Endodermal cell (in vitro differentiated cells): Measurements from ENCODE around the gene URB1. TPM values are rescaled to one million over a fixed set of nuclear protein-coding genes. Genes with fewer than 3 reads are reported as not detected.

Experiments used
- DNase-seq: peaks from one replicate; pipeline ENCODE4 v3.0.0-alpha.2; 2017
- H3K27ac ChIP-seq: 2 replicates; pipeline ENCODE4 v1.5.1; 2013; ENCODE audit warnings: mild to moderate bottlenecking, low read depth, low read length, moderate library complexity
- H3K27me3 ChIP-seq: 2 replicates; pipeline ENCODE4 v1.6.1; 2013; ENCODE audit warnings: mild to moderate bottlenecking, low read length, moderate library complexity; ENCODE audit not compliant: insufficient read depth, control insufficient read depth, poor library complexity, severe bottlenecking
- H3K36me3 ChIP-seq: 2 replicates; pipeline ENCODE4 v1.7.0; 2013; ENCODE audit warnings: mild to moderate bottlenecking, low read length, moderate library complexity; ENCODE audit not compliant: control insufficient read depth, insufficient read depth
- H3K4me1 ChIP-seq: one replicate; pipeline ENCODE4 v1.7.0; 2013; ENCODE audit warnings: low read length; ENCODE audit not compliant: control insufficient read depth, insufficient read depth
- H3K4me3 ChIP-seq: 2 replicates; pipeline ENCODE4 v1.5.1; 2013; ENCODE audit warnings: mild to moderate bottlenecking, low read length, moderate library complexity
- H3K9ac ChIP-seq: 2 replicates; pipeline ENCODE4 v1.6.1; 2013; ENCODE audit warnings: mild to moderate bottlenecking, low read length, moderate library complexity; ENCODE audit not compliant: poor library complexity, severe bottlenecking; ENCODE audit errors: extremely low read depth
- H3K9me3 ChIP-seq: 2 replicates; pipeline ENCODE4 v1.6.1; 2013; ENCODE audit warnings: mild to moderate bottlenecking, low read length, moderate library complexity; ENCODE audit not compliant: control insufficient read depth
- H3K27ac Mint-ChIP-seq: 2 replicates; pipeline ENCODE4 v1.8.0; 2020; ENCODE audit warnings: mixed read lengths
- H3K27me3 Mint-ChIP-seq: 2 replicates; pipeline ENCODE4 v1.8.0; 2021; ENCODE audit warnings: mild to moderate bottlenecking, mixed read lengths; ENCODE audit not compliant: insufficient read depth
- H3K36me3 Mint-ChIP-seq: 2 replicates; pipeline ENCODE4 v1.8.0; 2020; ENCODE audit warnings: low read depth, mixed read lengths
- H3K4me1 Mint-ChIP-seq: 2 replicates; pipeline ENCODE4 v1.8.0; 2020; ENCODE audit warnings: mixed read lengths
- H3K4me3 Mint-ChIP-seq: 2 replicates; pipeline ENCODE4 v1.8.0; 2020; ENCODE audit warnings: mild to moderate bottlenecking, moderate library complexity, mixed read lengths
- H3K9me3 Mint-ChIP-seq: 2 replicates; pipeline ENCODE4 v1.8.0; 2020; ENCODE audit warnings: mild to moderate bottlenecking, mixed read lengths
- WGBS, 2 experiments: methylation state at CpG; one replicate each; pipeline versions ENCODE4 v1.1.5 to v1.1.7; 2013; ENCODE audit warnings: missing lambda C conversion rate in 2 of 2, mixed read lengths in 1 of 2; ENCODE audit not compliant: insufficient coverage in 1 of 2, insufficient read length in 1 of 2; 5-methylcytosine and 5-hydroxymethylcytosine counted together
- total RNA-seq, 2 donors: library from RNA; stranded (reverse); fragmentation: NEBNext Ultra II Directional in 1 of 2; extraction: Animal tissue kit (Norgen Biotek cat#: 25700) in 1 of 2; gene quantifications; 2 replicates in 1 of 2; 3 replicates in 1 of 2; pipeline ENCODE4 v1.2.1, GENCODE V29; 2021
- TF ChIP-seq, protein P1 (sequence below): fragments of 200-600 bp; sonication (generic); conservative IDR thresholded peaks from 2 replicates; pipeline ENCODE4 v1.5.0; 2021; ENCODE audit warnings: antibody characterized with exemption, mild to moderate bottlenecking

Gene URB1
- total RNA-seq, 2 donors from 2014 or later = 9.4 to 14.0 TPM

DNA sequence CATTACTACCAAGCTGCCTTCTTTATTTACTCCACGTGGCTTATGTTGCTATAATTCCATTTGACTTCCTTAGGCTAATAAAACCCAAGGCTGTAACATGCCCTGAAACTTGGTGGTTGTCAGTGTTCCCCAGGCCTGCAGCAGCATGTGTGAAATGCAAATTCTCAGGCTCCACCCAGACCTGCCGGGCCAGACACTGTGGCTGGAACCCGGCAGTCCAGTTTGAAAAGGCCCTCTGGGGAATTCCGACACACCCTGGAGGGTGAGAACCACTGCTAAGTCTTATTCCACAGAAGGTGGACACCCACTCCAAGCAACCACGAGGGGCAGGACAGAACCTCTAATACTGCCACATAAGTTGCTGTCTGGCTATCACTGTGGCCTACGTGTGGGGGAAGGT, 41.4 kb downstream of the URB1 start:
- WGBS, 2 experiments = 94 to 97% methylated on average over 4 to 6 of the region's 6 CpGs
- no peak overlapping the region for H3K27ac Mint-ChIP-seq

DNA sequence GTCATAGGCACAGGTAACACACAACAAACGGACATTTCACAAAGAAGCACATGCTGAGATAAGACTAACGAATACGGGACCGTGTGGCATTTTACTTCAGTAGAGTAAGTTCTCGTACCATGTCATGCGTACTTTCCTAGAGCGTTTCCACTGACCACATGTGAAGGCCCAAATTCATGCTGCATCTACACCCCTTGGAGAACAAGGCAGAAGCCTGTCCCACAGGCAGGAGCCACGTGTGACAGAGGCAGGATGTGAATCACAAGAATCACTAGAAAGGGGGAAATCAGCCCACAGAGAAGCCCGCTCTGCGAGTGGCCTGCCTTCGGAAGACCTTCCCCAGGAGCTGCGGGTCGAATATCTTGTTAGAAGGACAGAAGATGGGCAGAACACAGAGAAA, 41.8 kb downstream of the URB1 start:
- H3K27me3 Mint-ChIP-seq = no peaks in the 10 kb centered on the region
- WGBS, 2 experiments = 92 to 93% methylated on average over 13 of the region's 13 CpGs

More for the DNA sequence above, 41.4 kb downstream of the URB1 start:
- Histone ChIP-seq H3K9me3 (no peaks in the 10 kb centered on the region), H3K9ac (no peak overlapping the region), H3K27ac (no peak overlapping the region), H3K4me1 (no peaks in the 10 kb centered on the region), H3K27me3 (no peaks in the 10 kb centered on the region), H3K4me3 (no peak overlapping the region), H3K36me3 (peaks cover 81% of the 10 kb centered on the region)
- Mint-ChIP-seq H3K36me3 (peaks cover 84% of the 10 kb centered on the region), H3K27me3 (no peaks in the 10 kb centered on the region), H3K4me3 (no peak overlapping the region), H3K4me1 (no peaks in the 10 kb centered on the region), H3K9me3 (no peaks in the 10 kb centered on the region)
- DNase-seq = no peak
- TF ChIP-seq, protein P1, sequence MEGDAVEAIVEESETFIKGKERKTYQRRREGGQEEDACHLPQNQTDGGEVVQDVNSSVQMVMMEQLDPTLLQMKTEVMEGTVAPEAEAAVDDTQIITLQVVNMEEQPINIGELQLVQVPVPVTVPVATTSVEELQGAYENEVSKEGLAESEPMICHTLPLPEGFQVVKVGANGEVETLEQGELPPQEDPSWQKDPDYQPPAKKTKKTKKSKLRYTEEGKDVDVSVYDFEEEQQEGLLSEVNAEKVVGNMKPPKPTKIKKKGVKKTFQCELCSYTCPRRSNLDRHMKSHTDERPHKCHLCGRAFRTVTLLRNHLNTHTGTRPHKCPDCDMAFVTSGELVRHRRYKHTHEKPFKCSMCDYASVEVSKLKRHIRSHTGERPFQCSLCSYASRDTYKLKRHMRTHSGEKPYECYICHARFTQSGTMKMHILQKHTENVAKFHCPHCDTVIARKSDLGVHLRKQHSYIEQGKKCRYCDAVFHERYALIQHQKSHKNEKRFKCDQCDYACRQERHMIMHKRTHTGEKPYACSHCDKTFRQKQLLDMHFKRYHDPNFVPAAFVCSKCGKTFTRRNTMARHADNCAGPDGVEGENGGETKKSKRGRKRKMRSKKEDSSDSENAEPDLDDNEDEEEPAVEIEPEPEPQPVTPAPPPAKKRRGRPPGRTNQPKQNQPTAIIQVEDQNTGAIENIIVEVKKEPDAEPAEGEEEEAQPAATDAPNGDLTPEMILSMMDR = no peak

DNA sequence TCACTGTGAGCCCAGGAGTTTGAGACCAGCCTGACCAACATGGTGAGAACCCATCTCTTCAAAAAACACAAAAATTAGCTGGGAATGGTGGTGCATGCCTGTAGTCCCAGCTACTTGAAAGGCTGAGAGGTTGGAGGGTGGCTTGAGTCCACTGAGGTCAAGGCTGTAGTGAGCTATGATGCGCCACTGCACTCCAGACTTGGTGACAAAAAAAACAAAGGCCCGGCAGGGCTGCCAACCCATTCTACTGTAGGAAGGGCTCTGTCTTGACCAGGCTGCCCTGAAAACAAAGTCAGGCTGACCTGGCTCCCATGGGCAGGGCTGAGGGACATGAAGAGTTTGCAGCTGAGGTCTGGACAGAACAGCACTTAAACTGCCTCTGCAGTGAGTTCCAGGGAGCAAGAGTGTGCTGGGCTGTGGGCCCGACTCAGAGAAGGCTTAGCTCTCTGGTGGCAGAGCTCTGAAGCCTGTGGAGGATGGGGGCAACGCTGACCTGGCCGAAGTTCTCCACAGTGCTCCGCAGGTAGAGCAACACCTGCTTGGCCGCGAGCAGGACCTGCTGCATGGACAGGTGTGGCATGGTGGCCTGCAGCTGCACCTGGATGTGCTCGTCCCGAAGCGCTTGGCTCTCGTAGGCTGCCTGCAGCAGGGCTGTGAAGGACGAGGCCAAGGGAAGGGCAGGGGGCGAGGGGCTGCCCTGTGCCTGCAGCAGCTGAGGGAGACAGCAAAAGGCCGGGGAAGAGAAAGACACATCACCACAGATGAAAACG, 42.4 kb downstream of the URB1 start:
- DNase-seq = no peak
- Mint-ChIP-seq H3K4me1 (no peaks in the 10 kb centered on the region), H3K36me3 (peaks cover 84% of the 10 kb centered on the region), H3K4me3 (no peak overlapping the region), H3K27ac (no peak overlapping the region), H3K9me3 (no peaks in the 10 kb centered on the region), H3K27me3 (no peaks in the 10 kb centered on the region)
- TF ChIP-seq, protein P1 = no peak
- Histone ChIP-seq H3K9ac (no peak overlapping the region), H3K4me1 (no peaks in the 10 kb centered on the region), H3K4me3 (no peak overlapping the region), H3K36me3 (peaks cover 80% of the 10 kb centered on the region), H3K27me3 (no peaks in the 10 kb centered on the region), H3K27ac (no peak overlapping the region), H3K9me3 (no peaks in the 10 kb centered on the region)
- WGBS, 2 experiments = 92 to 97% methylated on average over 9 to 16 of the region's 16 CpGs

More for the DNA sequence above, 41.8 kb downstream of the URB1 start:
- no peak for DNase-seq
- Histone ChIP-seq H3K4me1 (no peaks in the 10 kb centered on the region), H3K27ac (no peak overlapping the region), H3K36me3 (peaks cover 80% of the 10 kb centered on the region), H3K4me3 (no peak overlapping the region), H3K27me3 (no peaks in the 10 kb centered on the region), H3K9ac (no peak overlapping the region), H3K9me3 (no peaks in the 10 kb centered on the region)
- TF ChIP-seq, protein P1 = no peak
- Mint-ChIP-seq H3K9me3 (no peaks in the 10 kb centered on the region), H3K4me1 (no peaks in the 10 kb centered on the region), H3K27ac (no peak overlapping the region), H3K4me3 (no peak overlapping the region), H3K36me3 (peaks cover 85% of the 10 kb centered on the region)
